Endothelial cell of umbilical vein (primary cell): ENCODE data around the gene MYH10. TPM values are rescaled to one million over a fixed set of nuclear protein-coding genes. Genes with fewer than 3 reads are reported as not detected.

Experiments
- BruUV-seq: library from RNA; stranded (reverse); fragments of 400-500 nt; replicated peaks from 2 replicates; lab custom pipeline; 2021; lab: Mats Ljungman, UMichigan
- CTCF ChIA-PET: fragments of 300-600, 350-600 bp; sonication (Branson Sonifier 250); formaldehyde crosslinking; loops from one replicate; lab custom pipeline; 2021; ENCODE audit warnings: antibody characterized with exemption, inconsistent platforms; lab: Charles Lee
- POLR2A ChIA-PET: fragments of 300-600, 350-600 bp; sonication (Branson Sonifier 250); formaldehyde crosslinking; loops from one replicate; lab custom pipeline; 2021; ENCODE audit warnings: antibody characterized with exemption, inconsistent platforms; lab: Charles Lee
- DNase-seq: peaks from one replicate; pipeline ENCODE4 v3.0.0-alpha.2; 2011; ENCODE audit warnings: low read depth, low spot score
- FAIRE-seq: peaks from 2 replicates; lab custom pipeline; 2011; peaks lifted over from hg19 to GRCh38; lab: Jason Lieb, UNC
- H2AFZ ChIP-seq: 2 replicates; pipeline ENCODE4 v1.6.0; 2012; ENCODE audit warnings: low read depth, low read length, control low read depth, inconsistent platforms
- H3K27ac ChIP-seq: 2 replicates; pipeline ENCODE4 v1.5.1; 2011; ENCODE audit warnings: low read depth, mild to moderate bottlenecking, control low read depth, low read length, moderate library complexity; ENCODE audit not compliant: insufficient read depth
- H3K27me3 ChIP-seq, 2 experiments: 2 replicates each; pipeline versions ENCODE4 v1.6.0 to v1.6.1; 2011; ENCODE audit warnings: low read length in 2 of 2, mixed read lengths in 1 of 2; ENCODE audit not compliant: control insufficient read depth in 2 of 2, insufficient read depth in 2 of 2
- H3K36me3 ChIP-seq, 2 experiments: 2 replicates in 1 of 2; 3 replicates in 1 of 2; pipeline ENCODE4 v1.5.1; 2011; ENCODE audit warnings: low read length in 2 of 2, mild to moderate bottlenecking in 1 of 2, moderate library complexity in 1 of 2; ENCODE audit not compliant: control insufficient read depth in 2 of 2, insufficient read depth in 2 of 2; ENCODE audit errors: extremely low read depth in 1 of 2
- H3K4me1 ChIP-seq: 3 replicates; pipeline ENCODE4 v1.5.1; 2011; ENCODE audit warnings: mild to moderate bottlenecking, low read length; ENCODE audit not compliant: control insufficient read depth, insufficient read depth; ENCODE audit errors: extremely low read depth
- H3K4me2 ChIP-seq: 2 replicates; pipeline ENCODE4 v1.6.1; 2011; ENCODE audit warnings: low read length, control low read depth, mixed read lengths; ENCODE audit not compliant: insufficient read depth
- H3K4me3 ChIP-seq, 3 experiments: fragments of 200-600 bp in 1 of 3; sonication (generic), shearing (Covaris generic) in 1 of 3; replicated peaks in 1 of 3; 2 replicates each; pipeline ENCODE4 v1.5.1; 2011 to 2016; ENCODE audit warnings: control low read depth in 3 of 3, low read length in 3 of 3, mild to moderate bottlenecking in 2 of 3, inconsistent platforms in 1 of 3, low read depth in 1 of 3, moderate library complexity in 1 of 3; ENCODE audit not compliant: insufficient read depth in 1 of 3
- H3K79me2 ChIP-seq: 2 replicates; pipeline ENCODE4 v1.6.0; 2012; ENCODE audit warnings: low read length, inconsistent platforms; ENCODE audit not compliant: control insufficient read depth, insufficient read depth
- H3K9ac ChIP-seq: replicated peaks from 2 replicates; pipeline ENCODE3; 2011; ENCODE audit warnings: low read length, control low read depth; ENCODE audit not compliant: insufficient read depth; ENCODE audit errors: extremely low read depth
- H3K9me1 ChIP-seq: replicated peaks from 3 replicates; pipeline ENCODE4 v1.6.0; 2011; ENCODE audit warnings: mild to moderate bottlenecking, low read length; ENCODE audit not compliant: control insufficient read depth, insufficient read depth; ENCODE audit errors: extremely low read depth
- H3K9me3 ChIP-seq: replicated peaks from 2 replicates; pipeline ENCODE4 v1.5.1; 2012; ENCODE audit warnings: low read length, inconsistent platforms; ENCODE audit not compliant: control insufficient read depth, insufficient read depth
- H4K20me1 ChIP-seq: replicated peaks from 2 replicates; pipeline ENCODE3; 2011; ENCODE audit warnings: mild to moderate bottlenecking, low read length; ENCODE audit not compliant: control insufficient read depth, insufficient read depth; ENCODE audit errors: extremely low read depth
- CTCF ChIP-seq, 2 donors: IDR thresholded peaks; 1 replicate in 1 of 2; 2 replicates in 1 of 2; pipeline ENCODE4 v1.5.1; 2011; ENCODE audit warnings: low read length in 2 of 2, mild to moderate bottlenecking in 2 of 2, moderate library complexity in 2 of 2, control low read depth in 1 of 2, inconsistent platforms in 1 of 2, low read depth in 1 of 2; ENCODE audit not compliant: insufficient read depth in 1 of 2; ENCODE audit errors: extremely low read depth in 1 of 2
- EZH2 ChIP-seq: IDR thresholded peaks from 2 replicates; pipeline ENCODE4 v1.6.1; 2012; ENCODE audit warnings: borderline replicate concordance, low read depth, mild to moderate bottlenecking, moderate library complexity, low read length, inconsistent platforms; ENCODE audit not compliant: severe bottlenecking
- FOS ChIP-seq: IDR thresholded peaks from 2 replicates; pipeline ENCODE4 v1.6.1; 2011; ENCODE audit warnings: mild to moderate bottlenecking, low read length, moderate library complexity, borderline replicate concordance; ENCODE audit not compliant: insufficient read depth
- GATA2 ChIP-seq: IDR thresholded peaks from 2 replicates; pipeline ENCODE4 v1.7.0; 2011; ENCODE audit warnings: low read depth, mild to moderate bottlenecking, moderate library complexity, mixed read lengths, low read length; ENCODE audit not compliant: insufficient read length, insufficient read depth
- JUN ChIP-seq: IDR thresholded peaks from 2 replicates; pipeline ENCODE4 v1.6.1; 2011; ENCODE audit warnings: borderline replicate concordance, low read depth; ENCODE audit not compliant: insufficient read length, insufficient read depth
- MAX ChIP-seq: IDR thresholded peaks from 2 replicates; pipeline ENCODE4 v1.6.1; 2011; ENCODE audit not compliant: insufficient read depth, insufficient read length
- MYC ChIP-seq: IDR thresholded peaks from one replicate; pipeline ENCODE4 v1.6.1; 2011; ENCODE audit warnings: mild to moderate bottlenecking, low read depth, low read length
- POLR2A ChIP-seq: IDR thresholded peaks from 2 replicates; pipeline ENCODE4 v1.6.1; 2012; ENCODE audit warnings: low read depth, mild to moderate bottlenecking, control low read depth, low read length
- POLR2AphosphoS5 ChIP-seq: IDR thresholded peaks from 2 replicates; pipeline ENCODE4 v1.6.1; 2012; ENCODE audit warnings: low read depth, mild to moderate bottlenecking, control low read depth, low read length, moderate library complexity; ENCODE audit not compliant: insufficient read depth
- dilution Hi-C: fragments of 300-500 bp; cut with MboI; formaldehyde crosslinking; loops from one replicate; pipeline ENCODE4 v1.15.0; 2019; ENCODE audit warnings: low sequenced_read_pairs; ENCODE audit not compliant: extremely low pct_ligation_motif_present
- intact Hi-C: fragments of 100-400 bp; cut with micrococcal nuclease; formaldehyde crosslinking; loops from one replicate; pipeline ENCODE4 v1.10.0; 2022
- polyA plus RNA-seq, 4 experiments: library from polyadenylated mRNA; depleted of rRNA in 3 of 4; stranded (reverse) in 3 of 4; unstranded in 1 of 4; fragments of >200 nt; gene quantifications; 2 replicates each; pipeline versions ENCODE4 v1.2.1 to v1.2.3, GENCODE V29; 2011 to 2012; ENCODE audit warnings: missing spikeins in 1 of 4
- total RNA-seq: library from RNA; stranded (reverse); gene quantifications from 2 replicates; pipeline ENCODE4 v1.2.3, GENCODE V29; 2021

MYH10 gene
- total and polyA plus RNA-seq, 2 donors (not counting 3 experiments of a cell fraction or from before 2014, with no cell fraction given): 73.4 to 232 TPM

- no peak for DNase-seq
- no peaks in the 10 kb centered on the region for H3K79me2 ChIP-seq
- TF ChIP-seq POLR2A (no peak), GATA2 (no peak), CTCF (IDR thresholded peaks at IDR 0.05; ENCODE audit: extremely low read depth in 1 of 2, insufficient read depth in 1 of 2, low read depth in 1 of 2, low read length in 2 of 2) (no peak), EZH2 (no peak), POLR2AphosphoS5 (no peak), MYC (no peak), FOS (no peak), MAX (no peak), JUN (no peak)
- H3K9me3 ChIP-seq: no peaks in the 10 kb centered on the region
- no peaks in the 10 kb centered on the region for H3K4me1 ChIP-seq
- ChIA-PET CTCF (interaction anchor here (0.6 to 1.2 kb wide), 2 partner anchors 126 to 260 kb away, joined by 3 read pairs; no protein-coding TSS in a partner anchor), POLR2A (no interaction called here)
- FAIRE-seq: no peak
- no peak overlapping the region for H2AFZ ChIP-seq
- no peaks in the 10 kb centered on the region for H4K20me1 ChIP-seq
- peaks cover 22 to 57% of the 10 kb centered on the region in 2 experiments for H3K36me3 ChIP-seq
- H3K4me2 ChIP-seq: no peak overlapping the region
- intact Hi-C loops (no loop called here), dilution Hi-C loops (no loop called here)
- no peaks in the 10 kb centered on the region for H3K9me1 ChIP-seq
- no TSS peak for BruUV-seq
- no peak overlapping the region for H3K9ac ChIP-seq
- no peak overlapping the region for H3K4me3 ChIP-seq
- no peak overlapping the region for H3K27ac ChIP-seq
- no peaks in the 10 kb centered on the region for H3K27me3 ChIP-seq
Measured at GRCh38 chr17:8485491-8485890, 145.0 kb downstream of the MYH10 start.
